ENCODE results near the gene SH3BP5L. TPM values are rescaled to one million over a fixed set of nuclear protein-coding genes. Genes with fewer than 3 reads are reported as not detected.

The SH3BP5L gene
- total RNA-seq, 1 donor from 2014 or later = 15.9 TPM

DNA sequence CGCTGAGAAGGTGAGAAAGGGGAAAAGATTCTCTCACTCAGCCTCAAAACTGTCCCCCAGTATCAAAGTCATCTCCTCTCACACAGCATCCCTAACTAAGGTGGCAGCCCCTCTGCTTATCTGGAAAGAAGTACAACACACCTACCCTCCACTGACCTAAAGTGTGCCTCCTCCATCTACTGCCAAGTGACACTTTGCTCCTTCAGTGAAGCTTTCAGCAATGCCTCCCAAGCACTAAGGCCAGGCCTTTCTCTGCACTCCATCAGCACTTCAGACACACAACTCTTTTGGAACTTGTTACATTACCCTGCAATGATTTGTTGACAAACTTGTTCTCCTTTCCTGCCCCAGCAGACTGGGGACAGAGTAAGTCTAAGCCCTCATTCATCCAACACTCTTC, 1.4 kb downstream of the SH3BP5L start:
- H3K4me1 ChIP-seq = peaks cover 18 to 54% of the 10 kb centered on the region in 2 donors
- no peaks in the 10 kb centered on the region for H3K9me3 ChIP-seq
- peak overlapping the region; percentile 16 to 90 for H3K4me3 ChIP-seq
- peak in 1 of 2 donors; percentile 46 for DNase-seq (ENCODE audit: low spot score in 2 of 2)
- H3K27ac ChIP-seq = peak overlapping the region; percentile 88 to 93
- H3K27me3 ChIP-seq = no peaks in the 10 kb centered on the region
- H3K36me3 ChIP-seq = peaks cover 0 to 12% of the 10 kb centered on the region in 2 donors
- intact Hi-C loops (cut with DNase I) = no loop called here
- TF ChIP-seq, protein P1, sequence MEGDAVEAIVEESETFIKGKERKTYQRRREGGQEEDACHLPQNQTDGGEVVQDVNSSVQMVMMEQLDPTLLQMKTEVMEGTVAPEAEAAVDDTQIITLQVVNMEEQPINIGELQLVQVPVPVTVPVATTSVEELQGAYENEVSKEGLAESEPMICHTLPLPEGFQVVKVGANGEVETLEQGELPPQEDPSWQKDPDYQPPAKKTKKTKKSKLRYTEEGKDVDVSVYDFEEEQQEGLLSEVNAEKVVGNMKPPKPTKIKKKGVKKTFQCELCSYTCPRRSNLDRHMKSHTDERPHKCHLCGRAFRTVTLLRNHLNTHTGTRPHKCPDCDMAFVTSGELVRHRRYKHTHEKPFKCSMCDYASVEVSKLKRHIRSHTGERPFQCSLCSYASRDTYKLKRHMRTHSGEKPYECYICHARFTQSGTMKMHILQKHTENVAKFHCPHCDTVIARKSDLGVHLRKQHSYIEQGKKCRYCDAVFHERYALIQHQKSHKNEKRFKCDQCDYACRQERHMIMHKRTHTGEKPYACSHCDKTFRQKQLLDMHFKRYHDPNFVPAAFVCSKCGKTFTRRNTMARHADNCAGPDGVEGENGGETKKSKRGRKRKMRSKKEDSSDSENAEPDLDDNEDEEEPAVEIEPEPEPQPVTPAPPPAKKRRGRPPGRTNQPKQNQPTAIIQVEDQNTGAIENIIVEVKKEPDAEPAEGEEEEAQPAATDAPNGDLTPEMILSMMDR (IDR thresholded peaks at IDR 0.05) = no peak

DNA sequence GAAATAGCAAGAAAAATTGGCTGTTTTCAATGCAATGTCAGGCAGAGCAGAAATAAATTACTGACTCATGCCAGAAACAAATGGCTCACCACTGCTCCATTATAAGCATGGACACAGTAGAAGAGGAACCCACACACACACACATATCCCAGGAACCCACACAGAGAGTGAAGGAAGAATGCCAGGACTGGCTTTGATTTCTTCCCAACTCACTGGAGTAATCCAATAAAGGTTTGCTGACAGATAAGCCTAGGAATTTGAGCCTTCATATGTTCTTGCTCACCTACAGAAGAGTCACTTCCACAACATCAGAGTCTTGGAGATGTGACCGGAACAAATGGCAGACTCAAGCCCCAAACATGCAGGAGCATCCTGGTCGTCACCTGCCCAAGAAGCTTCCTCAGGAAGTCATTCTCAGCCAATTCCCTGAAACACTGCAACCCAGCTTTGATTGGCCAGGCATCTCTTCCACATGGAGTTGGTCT, 2.2 kb downstream of the SH3BP5L start:
- H3K27me3 ChIP-seq = no peaks in the 10 kb centered on the region
- TF ChIP-seq, protein P1 (IDR thresholded peaks at IDR 0.05) = no peak
- H3K9me3 ChIP-seq = no peaks in the 10 kb centered on the region
- no peak overlapping the region for H3K27ac ChIP-seq
- H3K36me3 ChIP-seq = peaks cover 0 to 12% of the 10 kb centered on the region in 2 donors
- peak overlapping the region; percentile 16 to 90 for H3K4me3 ChIP-seq
- H3K4me1 ChIP-seq = peaks cover 18 to 57% of the 10 kb centered on the region in 2 donors
- intact Hi-C loops (cut with DNase I) = no loop called here
- DNase-seq (ENCODE audit: low spot score in 2 of 2) = peak in 1 of 2 donors; percentile 52

DNA sequence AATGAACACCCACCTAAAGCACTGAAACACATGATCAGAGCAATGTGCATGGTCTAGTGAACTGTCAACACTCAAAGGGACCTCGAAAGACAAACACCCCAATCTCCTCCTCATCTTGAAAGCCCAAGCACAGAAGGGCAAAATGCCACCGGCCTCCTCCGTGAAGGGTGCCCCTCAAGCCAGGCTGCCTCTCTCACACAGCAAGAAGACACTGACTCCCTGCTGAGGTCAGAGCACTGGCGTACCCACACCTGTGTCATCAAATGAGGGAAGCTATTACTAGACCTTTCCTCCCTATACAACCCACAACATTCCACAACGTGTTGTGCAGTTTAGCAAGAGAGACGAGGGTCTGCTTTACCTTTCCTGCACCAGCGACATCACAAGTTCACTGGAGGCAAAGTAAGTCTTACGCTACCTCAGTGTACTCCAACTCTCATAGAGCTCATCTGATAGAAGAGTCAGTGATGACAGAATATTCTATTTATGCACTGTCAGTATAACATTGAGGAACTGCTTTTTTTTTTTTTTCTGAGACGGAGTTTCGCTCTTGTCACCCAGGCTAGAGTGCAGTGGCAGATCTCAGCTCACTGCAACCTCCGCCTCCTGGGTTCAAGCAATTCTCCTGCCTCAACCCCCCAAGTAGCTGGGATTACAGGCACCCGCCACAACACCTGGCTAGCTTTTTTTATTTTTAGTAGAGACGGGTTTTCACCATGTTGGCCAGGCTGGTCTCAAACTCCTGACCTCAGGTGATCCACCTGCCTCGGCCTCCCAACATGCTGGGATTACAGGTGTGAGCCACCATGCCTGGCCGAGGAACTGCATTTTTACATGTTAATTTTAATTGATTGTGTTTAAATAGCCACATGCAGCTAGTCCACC, 3.3 kb downstream of the SH3BP5L start:
- H3K9me3 ChIP-seq = no peaks in the 10 kb centered on the region
- peak in 1 of 2 donors; percentile 55 for DNase-seq (ENCODE audit: low spot score in 2 of 2)
- intact Hi-C loops (cut with DNase I) = no loop called here
- TF ChIP-seq, protein P1 (IDR thresholded peaks at IDR 0.05) = no peak
- H3K36me3 ChIP-seq = peaks cover 0 to 14% of the 10 kb centered on the region in 2 donors
- H3K27me3 ChIP-seq = no peaks in the 10 kb centered on the region
- H3K4me3 ChIP-seq = peak overlapping the region in 1 of 2 donors; percentile 90
- peak overlapping the region in 1 of 2 donors; percentile 62 for H3K27ac ChIP-seq
- peaks cover 18 to 55% of the 10 kb centered on the region in 2 donors for H3K4me1 ChIP-seq

DNA sequence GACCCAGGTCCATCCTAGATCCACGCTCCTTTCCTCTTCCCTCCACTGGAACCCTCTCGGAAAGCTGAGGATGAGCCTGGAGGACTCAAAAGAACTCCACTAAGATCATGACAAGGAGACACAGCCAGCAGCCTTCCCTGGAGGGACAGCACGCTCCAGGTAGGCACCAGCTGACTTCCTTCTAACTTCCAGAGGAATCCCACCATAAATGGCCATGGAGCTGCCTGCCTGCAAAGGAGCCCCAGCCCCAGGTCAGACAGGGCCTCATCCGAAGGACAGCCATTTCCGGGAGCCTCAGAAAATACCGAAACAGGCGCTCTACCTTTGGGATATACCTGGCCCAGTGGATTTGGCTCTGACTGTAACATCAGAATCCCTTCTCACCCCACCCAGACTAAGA, 4.1 kb downstream of the SH3BP5L start:
- H3K27me3 ChIP-seq = no peaks in the 10 kb centered on the region
- peak in 1 of 2 donors; percentile 60 for DNase-seq (ENCODE audit: low spot score in 2 of 2)
- H3K9me3 ChIP-seq = no peaks in the 10 kb centered on the region
- peaks cover under 1 to 21% of the 10 kb centered on the region in 2 donors for H3K36me3 ChIP-seq
- intact Hi-C loops (cut with DNase I) = no loop called here
- peak overlapping the region in 1 of 2 donors; percentile 62 for H3K27ac ChIP-seq
- TF ChIP-seq, protein P1 (IDR thresholded peaks at IDR 0.05) = no peak
- peaks cover 18 to 48% of the 10 kb centered on the region in 2 donors for H3K4me1 ChIP-seq
- H3K4me3 ChIP-seq = no peak overlapping the region

DNA sequence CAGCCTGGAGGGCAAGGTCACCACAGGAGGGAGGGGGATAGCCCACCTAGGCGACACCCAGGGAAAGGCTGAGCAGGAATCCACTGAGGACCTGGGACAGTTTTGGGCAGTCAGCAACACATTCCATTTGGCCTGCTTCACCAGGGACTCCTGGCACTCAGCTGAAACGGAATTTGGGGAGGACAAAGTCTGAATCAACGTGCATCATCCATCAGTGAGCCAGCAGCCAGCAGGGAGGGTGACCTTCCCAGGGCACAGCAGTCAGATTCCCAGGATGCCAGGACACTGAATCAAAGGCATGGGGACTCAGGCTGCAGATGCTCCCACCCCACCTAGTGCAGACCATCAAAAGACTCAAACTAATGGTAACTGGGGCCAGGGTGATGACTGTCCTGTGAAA, 4.6 kb downstream of the SH3BP5L start:
- intact Hi-C loops (cut with DNase I) = no loop called here
- DNase-seq (ENCODE audit: low spot score in 2 of 2) = peak in 1 of 2 donors; percentile 81
- peaks cover 6 to 27% of the 10 kb centered on the region in 2 donors for H3K36me3 ChIP-seq

More for the DNA sequence above, 4.6 kb downstream of the SH3BP5L start:
- Histone ChIP-seq H3K4me1 (peaks cover 18 to 48% of the 10 kb centered on the region in 2 donors), H3K27ac (peak overlapping the region; percentile 39 to 62), H3K9me3 (no peaks in the 10 kb centered on the region), H3K4me3 (no peak overlapping the region), H3K27me3 (no peaks in the 10 kb centered on the region)
- TF ChIP-seq, protein P1 (IDR thresholded peaks at IDR 0.05) = no peak

Data from ascending aorta (tissue), 2 donors.